Thymus (tissue), 11 donors: Measurements from ENCODE around the gene NBPF4. TPM values are rescaled to one million over a fixed set of nuclear protein-coding genes. Genes with fewer than 3 reads are reported as not detected.
"Not testable (repeated sequence)": the region's sequence is repeated elsewhere in the genome, so short reads cannot be mapped to it uniquely, and the experiment has no call there.

Experiments used
- DNase-seq, 9 donors: peaks; one replicate each; pipeline ENCODE4 v3.0.0-alpha.2; 2013; ENCODE audit warnings: low spot score in 9 of 9, low read depth in 6 of 9, missing footprints in 1 of 9
- H3K27ac ChIP-seq, 2 donors: one replicate each; pipeline ENCODE4 v1.5.1; 2013; ENCODE audit warnings: control low read depth in 1 of 2, low read depth in 1 of 2, low read length in 1 of 2, mild to moderate bottlenecking in 1 of 2, moderate library complexity in 1 of 2
- H3K27me3 ChIP-seq, 2 donors: one replicate each; pipeline ENCODE4 v1.5.1; 2013; ENCODE audit warnings: low read length in 1 of 2; ENCODE audit not compliant: control insufficient read depth in 2 of 2, insufficient read depth in 1 of 2
- H3K36me3 ChIP-seq, 2 donors: one replicate each; pipeline ENCODE4 v1.5.1; 2013; ENCODE audit warnings: low read length in 1 of 2, mild to moderate bottlenecking in 1 of 2, moderate library complexity in 1 of 2; ENCODE audit not compliant: control insufficient read depth in 2 of 2, insufficient read depth in 2 of 2
- H3K4me1 ChIP-seq, 2 donors: one replicate each; pipeline ENCODE4 v1.5.1; 2013; ENCODE audit warnings: low read length in 2 of 2; ENCODE audit not compliant: control insufficient read depth in 2 of 2, insufficient read depth in 2 of 2
- H3K4me3 ChIP-seq, 2 donors: one replicate each; pipeline ENCODE4 v1.5.1; 2013; ENCODE audit warnings: low read length in 2 of 2, control low read depth in 1 of 2, mild to moderate bottlenecking in 1 of 2
- H3K9me3 ChIP-seq, 2 donors: one replicate each; pipeline ENCODE4 v1.5.1; 2013; ENCODE audit warnings: low read length in 1 of 2, mild to moderate bottlenecking in 1 of 2; ENCODE audit not compliant: control insufficient read depth in 2 of 2, insufficient read depth in 1 of 2
- WGBS: extraction: QIAGEN DNeasy Blood & Tissue Kit; methylation state at CpG from one replicate; pipeline ENCODE4 v1.1.7; 2013; 5-methylcytosine and 5-hydroxymethylcytosine counted together
- polyA plus RNA-seq: library from polyadenylated mRNA; stranded (reverse); fragments of 200-250 nt; gene quantifications from one replicate; pipeline ENCODE4 v1.2.3, GENCODE V29; 2013
- total RNA-seq: library from RNA; stranded (reverse); fragments of 120-200 nt; gene quantifications from one replicate; pipeline ENCODE4 v1.2.4, GENCODE V29; 2013
- donor health status: healthy.

The NBPF4 gene
- total and polyA plus RNA-seq, 2 donors = 0.09 to 0.11 TPM

GRCh38 chr1:108239426-108239825 lies 4.5 kb downstream of the NBPF4 start:
- DNase-seq, H3K36me3 ChIP-seq, H3K27me3 ChIP-seq, H3K27ac ChIP-seq, H3K4me3 ChIP-seq, H3K9me3 ChIP-seq, H3K4me1 ChIP-seq: not testable (repeated sequence)
- no CpG with 5 or more reads among the region's 2 CpGs for WGBS

- WGBS = no CpG with 5 or more reads among the region's 2 CpGs
- not testable (repeated sequence) for H3K4me3 ChIP-seq, H3K27me3 ChIP-seq, H3K4me1 ChIP-seq, DNase-seq, H3K36me3 ChIP-seq, H3K9me3 ChIP-seq, H3K27ac ChIP-seq
Observed at GRCh38 chr1:108235308-108235707, 8.6 kb downstream of the NBPF4 start.

GRCh38 chr1:108232183-108232582 lies 11.7 kb downstream of the NBPF4 start:
- H3K4me3 ChIP-seq, H3K9me3 ChIP-seq, H3K4me1 ChIP-seq, H3K27me3 ChIP-seq, H3K27ac ChIP-seq, H3K36me3 ChIP-seq, DNase-seq: not testable (repeated sequence)
- whole genome bisulfite sequencing = no CpG with 5 or more reads among the region's 3 CpGs

- not testable (repeated sequence) for H3K27me3 ChIP-seq, H3K27ac ChIP-seq, DNase-seq, H3K4me3 ChIP-seq, H3K4me1 ChIP-seq, H3K36me3 ChIP-seq, H3K9me3 ChIP-seq
- no CpG with 5 or more reads among the region's 3 CpGs for WGBS
Observed at GRCh38 chr1:108229976-108230375, 13.9 kb downstream of the NBPF4 start.

- WGBS = no CpG with 5 or more reads among the region's 7 CpGs
- not testable (repeated sequence) for H3K9me3 ChIP-seq, H3K4me3 ChIP-seq, H3K27ac ChIP-seq, H3K4me1 ChIP-seq, H3K27me3 ChIP-seq, H3K36me3 ChIP-seq, DNase-seq
Observed at GRCh38 chr1:108227772-108228171, 16.1 kb downstream of the NBPF4 start.

GRCh38 chr1:108226855-108227254 lies 17.0 kb downstream of the NBPF4 start:
- H3K36me3 ChIP-seq, H3K4me1 ChIP-seq, H3K4me3 ChIP-seq, H3K27me3 ChIP-seq, H3K27ac ChIP-seq, H3K9me3 ChIP-seq, DNase-seq: not testable (repeated sequence)
- WGBS = 94% methylated on average over 1 of the region's 4 CpGs

GRCh38 chr1:108223226-108223625 lies 20.6 kb downstream of the NBPF4 start:
- H3K4me3 ChIP-seq, H3K4me1 ChIP-seq, H3K27ac ChIP-seq, DNase-seq, H3K9me3 ChIP-seq, H3K27me3 ChIP-seq, H3K36me3 ChIP-seq: not testable (repeated sequence)
- WGBS = 98% methylated on average over 7 of the region's 7 CpGs

- not testable (repeated sequence) for DNase-seq
- WGBS = 96% methylated on average over 14 of the region's 14 CpGs
Observed at GRCh38 chr1:108217515-108218174, 26.2 kb downstream of the NBPF4 start.

GRCh38 chr1:108217007-108217406 lies 26.9 kb downstream of the NBPF4 start:
- 89% methylated on average over 2 of the region's 2 CpGs for WGBS

More at GRCh38 chr1:108217515-108218174, 26.2 kb downstream of the NBPF4 start:
- H3K27me3 ChIP-seq, H3K9me3 ChIP-seq, H3K4me1 ChIP-seq, H3K27ac ChIP-seq, H3K36me3 ChIP-seq, H3K4me3 ChIP-seq: not testable (repeated sequence)

More at GRCh38 chr1:108217007-108217406, 26.9 kb downstream of the NBPF4 start:
- not testable (repeated sequence) for H3K9me3 ChIP-seq, H3K4me3 ChIP-seq, H3K36me3 ChIP-seq, H3K27ac ChIP-seq, H3K4me1 ChIP-seq, H3K27me3 ChIP-seq, DNase-seq
